Astrocyte (in vitro differentiated cells and primary cell): ENCODE measurements around the gene PTPN11. TPM values are rescaled to one million over a fixed set of nuclear protein-coding genes. Genes with fewer than 3 reads are reported as not detected.

ENCODE experiments used
- DNase-seq: peaks from one replicate; pipeline ENCODE4 v3.0.0-alpha.2; 2010; ENCODE audit warnings: low read depth
- FAIRE-seq: peaks from 2 replicates; lab custom pipeline; 2011; peaks lifted over from hg19 to GRCh38; lab: Jason Lieb, UNC
- H2AFZ ChIP-seq: 2 replicates; pipeline ENCODE4 v1.6.0; 2012; ENCODE audit warnings: low read depth, low read length, inconsistent platforms
- H3K27ac ChIP-seq: 2 replicates; pipeline ENCODE4 v1.5.1; 2011; ENCODE audit warnings: low read depth, low read length, inconsistent platforms
- H3K27me3 ChIP-seq: 2 replicates; pipeline ENCODE4 v1.6.0; 2011; ENCODE audit warnings: low read length, inconsistent platforms; ENCODE audit not compliant: insufficient read depth
- H3K36me3 ChIP-seq: 2 replicates; pipeline ENCODE4 v1.5.1; 2011; ENCODE audit warnings: low read length, inconsistent platforms; ENCODE audit not compliant: insufficient read depth
- H3K4me1 ChIP-seq: 2 replicates; pipeline ENCODE4 v1.5.1; 2011; ENCODE audit warnings: low read length, inconsistent platforms; ENCODE audit not compliant: insufficient read depth
- H3K4me2 ChIP-seq: 2 replicates; pipeline ENCODE4 v1.6.0; 2012; ENCODE audit warnings: low read length, inconsistent platforms
- H3K4me3 ChIP-seq: 2 replicates; pipeline ENCODE4 v1.5.1; 2011; ENCODE audit warnings: low read depth, mild to moderate bottlenecking, low read length, inconsistent platforms; ENCODE audit not compliant: insufficient read depth
- H3K79me2 ChIP-seq: 2 replicates; pipeline ENCODE4 v1.6.0; 2012; ENCODE audit warnings: mild to moderate bottlenecking, low read length, inconsistent platforms; ENCODE audit not compliant: insufficient read depth
- H3K9ac ChIP-seq: 2 replicates; pipeline ENCODE4 v1.6.0; 2012; ENCODE audit warnings: mild to moderate bottlenecking, low read length, inconsistent platforms
- H3K9me3 ChIP-seq: 2 replicates; pipeline ENCODE4 v1.5.1; 2012; ENCODE audit warnings: low read depth, mild to moderate bottlenecking, low read length, inconsistent platforms; ENCODE audit not compliant: insufficient read depth
- H4K20me1 ChIP-seq: 2 replicates; pipeline ENCODE4 v1.6.0; 2012; ENCODE audit warnings: low read length, inconsistent platforms; ENCODE audit not compliant: insufficient read depth
- H3K27ac Mint-ChIP-seq: one replicate; pipeline ENCODE4 v1.8.0; 2021; ENCODE audit warnings: mild to moderate bottlenecking, mixed read lengths; ENCODE audit not compliant: unreplicated experiment
- H3K27me3 Mint-ChIP-seq: one replicate; pipeline ENCODE4 v1.8.0; 2021; ENCODE audit warnings: low read depth, mixed read lengths; ENCODE audit not compliant: unreplicated experiment
- H3K36me3 Mint-ChIP-seq: one replicate; pipeline ENCODE4 v1.8.0; 2021; ENCODE audit warnings: low read depth, mixed read lengths; ENCODE audit not compliant: unreplicated experiment
- H3K4me1 Mint-ChIP-seq: one replicate; pipeline ENCODE4 v1.8.0; 2021; ENCODE audit warnings: low read depth, mixed read lengths; ENCODE audit not compliant: unreplicated experiment
- H3K4me3 Mint-ChIP-seq: one replicate; pipeline ENCODE4 v1.8.0; 2021; ENCODE audit warnings: mild to moderate bottlenecking, moderate library complexity, mixed read lengths; ENCODE audit not compliant: unreplicated experiment
- H3K9me3 Mint-ChIP-seq: one replicate; pipeline ENCODE4 v1.8.0; 2021; ENCODE audit warnings: mild to moderate bottlenecking, mixed read lengths; ENCODE audit not compliant: unreplicated experiment
- CTCF ChIP-seq: IDR thresholded peaks from 2 replicates; pipeline ENCODE4 v1.5.1; 2011; ENCODE audit warnings: low read depth, mild to moderate bottlenecking, inconsistent platforms, low read length, moderate library complexity; ENCODE audit not compliant: insufficient read depth
- EZH2 ChIP-seq: IDR thresholded peaks from 2 replicates; pipeline ENCODE4 v1.6.1; 2012; ENCODE audit warnings: mild to moderate bottlenecking, low read length, inconsistent platforms; ENCODE audit not compliant: insufficient read depth
- total RNA-seq: library from RNA; stranded (reverse); gene quantifications from 2 replicates; pipeline ENCODE4 v1.2.1, GENCODE V29; 2021

Gene PTPN11
- total RNA-seq, 1 donor from 2014 or later, result 143 TPM

- Histone ChIP-seq H3K36me3 (no peaks in the 10 kb centered on the region), H4K20me1 (peaks cover 87% of the 10 kb centered on the region), H3K4me1 (no peaks in the 10 kb centered on the region), H3K4me3 (no peak overlapping the region), H3K79me2 (peaks cover 96% of the 10 kb centered on the region), H2AFZ (no peak overlapping the region), H3K4me2 (no peak overlapping the region), H3K9me3 (no peaks in the 10 kb centered on the region), H3K9ac (no peak overlapping the region), H3K27ac (no peak overlapping the region), H3K27me3 (no peaks in the 10 kb centered on the region)
- Mint-ChIP-seq H3K27ac (no peak overlapping the region), H3K36me3 (no peaks in the 10 kb centered on the region), H3K4me1 (no peaks in the 10 kb centered on the region), H3K27me3 (no peaks in the 10 kb centered on the region), H3K9me3 (no peaks in the 10 kb centered on the region), H3K4me3 (no peak overlapping the region)
- FAIRE-seq, result no peak
- DNase-seq, result no peak
- TF ChIP-seq EZH2 (no peak), CTCF (no peak)
Observed at GRCh38 chr12:112427760-112428159, 9.0 kb downstream of the PTPN11 start.

- H3K27me3 Mint-ChIP-seq, result no peaks in the 10 kb centered on the region
- no peak overlapping the region for H2AFZ ChIP-seq
- H3K4me1 Mint-ChIP-seq, result peaks cover 1% of the 10 kb centered on the region
- no peaks in the 10 kb centered on the region for H3K9me3 ChIP-seq
- H3K27ac Mint-ChIP-seq, result no peak overlapping the region
- H3K4me2 ChIP-seq, result no peak overlapping the region
- H4K20me1 ChIP-seq, result peaks cover 86% of the 10 kb centered on the region
- no peak overlapping the region for H3K4me3 Mint-ChIP-seq
- no peaks in the 10 kb centered on the region for H3K9me3 Mint-ChIP-seq
- no peak for FAIRE-seq
- H3K27ac ChIP-seq, result no peak overlapping the region
- no peaks in the 10 kb centered on the region for H3K36me3 Mint-ChIP-seq
- H3K9ac ChIP-seq, result no peak overlapping the region
- no peak for DNase-seq
- no peak for TF ChIP-seq EZH2
- H3K79me2 ChIP-seq, result peaks cover 96% of the 10 kb centered on the region
- H3K4me1 ChIP-seq, result no peaks in the 10 kb centered on the region
- H3K4me3 ChIP-seq, result no peak overlapping the region
- no peaks in the 10 kb centered on the region for H3K27me3 ChIP-seq
- H3K36me3 ChIP-seq, result no peaks in the 10 kb centered on the region
Observed at GRCh38 chr12:112430929-112431328, 12.2 kb downstream of the PTPN11 start.

- no peak overlapping the region for H3K4me3 Mint-ChIP-seq
- peaks cover 3% of the 10 kb centered on the region for H3K4me1 ChIP-seq
- H3K36me3 Mint-ChIP-seq, result no peaks in the 10 kb centered on the region
Observed at GRCh38 chr12:112431965-112432364, 13.2 kb downstream of the PTPN11 start.

More at GRCh38 chr12:112431965-112432364, 13.2 kb downstream of the PTPN11 start:
- no peaks in the 10 kb centered on the region for H3K36me3 ChIP-seq
- no peak for DNase-seq
- Mint-ChIP-seq H3K9me3 (no peaks in the 10 kb centered on the region), H3K27ac (no peak overlapping the region), H3K4me1 (peaks cover 1% of the 10 kb centered on the region), H3K27me3 (no peaks in the 10 kb centered on the region)
- no peak overlapping the region for H3K4me3 ChIP-seq
- H3K4me2 ChIP-seq, result no peak overlapping the region
- H3K27ac ChIP-seq, result no peak overlapping the region
- peaks cover 96% of the 10 kb centered on the region for H3K79me2 ChIP-seq
- H3K9me3 ChIP-seq, result no peaks in the 10 kb centered on the region
- no peak for FAIRE-seq
- H4K20me1 ChIP-seq, result peaks cover 84% of the 10 kb centered on the region
- no peak overlapping the region for H2AFZ ChIP-seq
- TF ChIP-seq CTCF (no peak), EZH2 (no peak)
- H3K27me3 ChIP-seq, result no peaks in the 10 kb centered on the region
- H3K9ac ChIP-seq, result no peak overlapping the region
